HG03066 (cell line): ENCODE data around the gene CACNG8.

Source experiments
- ATAC-seq: cut with Tn5 transposase; IDR thresholded peaks from one replicate; pipeline ENCODE4 v1.9.1; 2021; ENCODE audit warnings: low read depth; ENCODE audit not compliant: unreplicated experiment

The CACNG8 gene

GRCh38 chr19:53961523-53962356, 997 bp upstream of the CACNG8 start:
- no peak for ATAC-seq

DNA sequence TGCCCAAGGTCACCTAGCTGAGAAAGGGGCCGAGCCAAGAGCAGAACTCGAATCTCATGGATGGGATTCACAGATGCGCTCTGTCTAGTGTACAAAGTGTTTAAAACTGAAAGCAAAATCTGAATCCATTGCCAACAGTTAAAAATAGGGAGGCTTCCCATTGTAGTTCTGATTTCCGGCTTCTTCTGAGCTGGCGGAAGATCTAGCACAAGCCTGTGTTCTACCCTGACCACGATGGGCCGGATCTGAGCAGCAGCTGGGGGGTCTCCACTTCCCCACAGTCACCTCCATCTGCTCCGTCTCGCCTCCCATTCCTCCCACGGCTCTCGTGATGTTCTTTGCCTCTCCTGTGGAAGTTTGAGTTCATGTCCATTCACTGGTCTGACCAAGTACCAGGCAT, 2.4 kb downstream of the CACNG8 start:
- ATAC-seq = no peak

GRCh38 chr19:53966931-53967330, 4.2 kb downstream of the CACNG8 start:
- ATAC-seq = no peak

DNA sequence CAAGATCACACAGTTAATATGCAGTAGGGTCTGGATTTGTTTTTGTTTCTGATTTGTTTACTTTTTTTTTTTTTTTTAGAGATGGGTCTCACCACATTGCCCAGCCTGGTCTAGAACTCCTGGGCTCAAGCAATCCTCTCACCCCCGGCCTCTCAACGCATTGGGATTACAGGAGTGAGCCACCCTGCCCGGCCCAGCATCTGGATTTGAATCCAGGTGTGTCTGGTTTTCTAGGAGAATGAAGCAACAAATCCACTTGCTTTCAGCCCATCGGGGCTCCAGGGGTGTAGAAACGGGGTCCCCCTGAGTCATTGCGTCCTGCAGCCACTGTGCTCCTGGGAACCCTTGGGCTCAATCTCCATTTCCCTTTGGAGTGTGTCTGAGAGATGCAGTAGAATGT, 6.6 kb downstream of the CACNG8 start:
- ATAC-seq = no peak

- no peak for ATAC-seq
These were observed 8.9 kb downstream of the CACNG8 start for GRCh38 chr19:53971673-53972072.

DNA sequence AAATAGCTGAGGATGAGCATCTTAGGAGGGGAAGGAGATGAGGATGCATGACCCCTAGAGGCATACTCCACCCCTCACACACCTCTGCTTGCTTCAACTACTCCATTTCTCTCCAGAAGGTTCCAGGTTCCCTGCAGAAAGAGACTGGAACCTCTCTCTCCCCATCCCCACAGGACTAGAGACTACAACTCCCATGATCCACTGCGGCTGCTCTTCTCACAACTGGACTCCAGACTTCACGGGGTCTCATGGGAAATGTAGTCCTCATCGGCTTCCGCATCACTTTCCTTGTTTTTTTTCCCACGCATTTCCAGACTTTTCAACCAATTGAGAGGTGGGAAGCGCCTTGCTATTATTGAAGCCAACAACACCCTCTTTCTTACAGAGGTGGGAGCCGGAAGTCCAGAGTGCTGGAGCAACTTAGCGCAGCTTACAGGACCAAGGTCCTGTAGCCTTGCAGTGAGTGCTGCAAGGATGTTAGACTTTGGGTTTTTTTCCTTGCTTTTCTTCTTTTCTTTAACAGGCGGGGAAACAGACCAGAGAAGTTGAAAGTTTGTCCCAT, 14.8 kb downstream of the CACNG8 start:
- ATAC-seq = no peak

DNA sequence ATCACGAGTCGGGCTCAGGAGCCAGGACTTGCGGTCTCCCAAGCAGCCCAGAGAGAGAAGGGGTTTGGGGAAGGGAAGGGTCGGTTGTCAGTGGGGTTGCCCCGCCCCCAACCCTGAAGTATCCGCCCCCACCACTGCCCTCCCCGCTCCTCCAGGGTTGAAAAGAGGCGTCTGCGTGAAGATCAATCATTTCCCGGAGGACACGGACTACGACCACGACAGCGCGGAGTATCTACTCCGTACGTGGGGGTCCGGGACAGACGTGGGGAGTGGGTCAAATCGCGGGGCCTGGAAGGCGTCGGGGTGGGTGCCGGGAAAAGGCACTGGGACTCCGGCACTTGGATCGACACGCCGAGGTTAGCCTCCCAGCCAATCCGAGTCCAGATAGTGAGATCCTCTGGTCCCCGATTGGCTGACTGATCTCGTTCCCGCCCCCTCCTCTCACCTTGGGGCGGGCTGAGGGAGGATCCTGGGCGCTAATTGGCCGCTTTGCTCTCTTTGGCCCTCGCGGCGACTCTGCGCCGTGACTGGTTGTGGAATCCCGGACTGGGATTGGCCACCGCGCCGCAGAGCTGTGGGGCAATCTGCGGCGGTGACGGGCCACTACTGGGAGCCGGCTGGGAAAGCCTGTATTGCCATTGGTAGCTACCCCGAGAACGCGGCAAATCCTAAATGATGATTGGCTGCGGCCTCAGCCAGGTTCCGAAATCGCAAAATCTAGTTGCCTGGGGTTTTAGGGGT, 15.4 kb downstream of the CACNG8 start:
- ATAC-seq = no peak

GRCh38 chr19:53978975-53979801, 16.5 kb downstream of the CACNG8 start:
- ATAC-seq = no peak

GRCh38 chr19:53980539-53981375, 18.0 kb downstream of the CACNG8 start:
- no peak for ATAC-seq

DNA sequence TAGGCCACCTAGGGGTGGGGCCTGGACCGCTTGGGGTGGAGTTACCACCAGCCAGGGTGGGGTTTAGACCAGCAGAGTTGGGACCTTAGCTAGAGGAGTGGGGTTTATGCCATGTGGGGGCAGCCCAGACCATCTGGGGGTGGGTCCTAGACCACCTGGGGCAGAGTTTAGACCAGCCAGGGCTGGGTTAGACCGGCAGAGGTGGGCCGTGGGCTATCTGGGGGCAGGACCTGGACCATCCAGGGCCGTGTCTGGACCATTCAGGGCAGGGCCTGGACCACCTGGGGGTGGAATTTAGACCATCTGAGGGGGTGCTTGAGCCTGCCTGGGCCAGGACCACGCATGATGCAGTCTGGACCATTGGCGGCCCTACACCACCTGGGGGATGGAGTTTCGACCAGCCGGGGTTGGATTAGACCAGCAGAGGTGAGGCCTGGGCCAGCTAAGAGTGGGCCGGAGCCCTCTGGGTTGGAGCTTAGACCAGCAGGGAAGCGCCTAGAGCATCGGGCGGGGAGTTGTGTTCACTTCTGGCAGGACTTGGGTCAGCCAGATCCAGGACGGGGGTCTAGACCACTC, 18.7 kb downstream of the CACNG8 start:
- no peak for ATAC-seq

DNA sequence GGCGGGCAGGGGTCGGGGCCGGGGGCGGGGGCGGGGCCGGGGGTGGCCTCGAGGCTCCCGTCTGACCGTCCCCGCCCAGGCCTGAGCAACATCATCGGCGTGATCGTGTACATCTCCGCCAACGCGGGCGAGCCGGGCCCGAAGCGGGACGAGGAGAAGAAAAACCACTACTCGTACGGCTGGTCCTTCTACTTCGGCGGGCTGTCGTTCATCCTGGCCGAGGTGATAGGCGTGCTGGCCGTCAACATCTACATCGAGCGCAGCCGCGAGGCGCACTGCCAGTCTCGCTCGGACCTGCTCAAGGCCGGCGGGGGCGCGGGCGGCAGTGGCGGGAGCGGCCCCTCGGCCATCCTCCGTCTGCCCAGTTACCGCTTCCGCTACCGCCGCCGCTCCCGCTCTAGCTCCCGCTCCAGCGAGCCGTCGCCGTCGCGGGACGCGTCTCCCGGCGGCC, 19.3 kb downstream of the CACNG8 start:
- ATAC-seq = no peak

DNA sequence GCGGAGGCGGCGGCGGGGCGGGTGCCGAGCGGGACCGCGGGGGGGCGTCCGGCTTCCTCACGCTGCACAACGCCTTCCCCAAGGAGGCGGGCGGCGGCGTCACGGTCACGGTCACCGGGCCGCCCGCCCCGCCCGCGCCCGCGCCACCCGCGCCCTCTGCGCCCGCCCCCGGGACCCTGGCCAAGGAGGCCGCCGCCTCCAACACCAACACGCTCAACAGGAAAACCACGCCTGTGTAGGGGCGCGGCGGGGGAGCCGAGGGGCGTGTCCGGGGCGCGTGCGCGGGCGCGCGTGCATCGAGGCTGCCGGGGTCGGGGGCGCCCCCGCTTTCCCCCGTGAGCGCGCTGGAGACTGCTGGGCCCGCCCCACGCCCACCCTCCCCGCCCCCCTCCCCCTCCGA, 19.9 kb downstream of the CACNG8 start:
- ATAC-seq = no peak

DNA sequence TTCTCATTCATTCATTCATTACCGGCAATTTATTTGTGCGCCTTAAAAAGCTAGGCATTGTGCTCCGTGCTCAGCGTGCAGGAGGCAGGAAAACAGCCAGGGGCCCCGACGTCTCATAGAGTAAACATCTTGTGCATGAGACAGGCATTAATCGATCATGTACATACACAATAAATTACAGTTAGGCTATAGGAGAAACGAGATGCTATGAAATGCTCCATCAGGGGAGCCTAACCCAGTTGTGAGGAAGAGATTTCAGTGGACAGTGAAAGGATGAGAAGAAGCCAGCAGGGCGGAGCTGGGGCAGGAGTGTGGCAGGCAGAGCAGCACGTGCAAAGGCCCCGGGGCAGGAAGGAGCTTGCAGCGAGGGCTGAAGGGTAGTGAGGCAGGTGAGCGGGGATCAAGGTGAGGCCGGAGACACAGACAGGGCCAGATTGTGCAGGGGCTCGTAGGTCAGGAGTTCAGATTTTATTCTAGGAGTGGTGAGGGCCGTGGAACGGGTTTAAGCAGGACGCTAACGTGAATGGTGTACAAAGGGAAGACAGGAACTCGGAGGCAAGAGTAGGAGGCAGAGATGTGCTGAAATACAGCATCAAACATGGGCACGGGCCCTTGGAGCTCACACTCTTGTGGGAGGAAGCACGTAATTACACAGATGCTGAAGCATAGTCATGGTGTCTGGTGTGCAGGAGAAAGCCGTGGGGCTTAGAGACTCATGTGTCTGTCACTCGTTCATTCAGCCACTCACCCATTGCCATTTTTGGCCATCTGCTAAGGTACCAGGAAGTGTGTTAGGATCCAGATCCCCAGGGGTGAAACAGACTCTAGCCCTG, 20.9 kb downstream of the CACNG8 start:
- ATAC-seq = no peak

DNA sequence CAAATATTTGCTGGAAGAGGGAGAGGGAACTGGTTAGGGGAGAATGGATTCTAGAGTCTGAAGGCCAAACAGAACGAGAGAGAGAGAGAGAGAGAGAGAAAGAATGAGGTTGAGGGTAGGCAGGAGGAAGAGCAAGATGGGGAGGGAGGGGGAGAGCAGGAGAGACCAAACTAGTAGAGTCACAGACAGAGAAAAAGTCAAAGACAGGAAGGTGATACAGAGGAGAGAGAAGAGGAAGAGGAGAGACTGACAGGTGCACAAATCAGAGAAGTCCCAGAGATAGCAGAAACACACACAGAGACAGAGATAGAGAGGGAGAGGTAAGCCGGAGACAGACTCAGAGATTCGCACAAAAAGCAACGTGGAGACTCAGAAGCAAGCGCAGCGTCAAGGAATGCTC, 23.1 kb downstream of the CACNG8 start:
- no peak for ATAC-seq

GRCh38 chr19:53988981-53989380, 26.2 kb downstream of the CACNG8 start:
- no peak for ATAC-seq

GRCh38 chr19:53989600-53990533, 27.1 kb downstream of the CACNG8 start:
- no peak for ATAC-seq

GRCh38 chr19:53991224-53992113, 28.7 kb downstream of the CACNG8 start, which contains the start of gene CACNG6:
CACNG6 (plus strand) TSS chr19:53991637; CDS start chr19:53992878, 1,241 bp downstream.
- no peak for ATAC-seq
